Measurements from ENCODE around the gene ZGLP1. TPM values are rescaled to one million over a fixed set of nuclear protein-coding genes. Genes with fewer than 3 reads are reported as not detected.
A peak's percentile ranks its signal among the peaks of the same experiment; 100 is the strongest.

Gene ZGLP1
- total and polyA plus RNA-seq, 2 donors (not counting 1 experiment from before 2014, with no cell fraction given) = 6.4 to 8.0 TPM

GRCh38 chr19:10316229-10317044 lies 6.8 kb upstream of the ZGLP1 start:
- no peak for ATAC-seq (ENCODE audit: low read depth)
- Mint-ChIP-seq H3K4me3 (peak overlapping the region; percentile 96), H3K4me1 (peaks cover 14% of the 10 kb centered on the region), H3K27ac (peak overlapping the region; percentile 81), H3K27me3 (no peaks in the 10 kb centered on the region), H3K9me3 (ENCODE audit: insufficient read depth) (no peaks in the 10 kb centered on the region)
- H4K20me1 ChIP-seq (ENCODE audit: control insufficient read depth, insufficient read depth, low read length, poor library complexity, severe bottlenecking) = peaks cover 6% of the 10 kb centered on the region
- no peaks in the 10 kb centered on the region for H3K79me2 ChIP-seq (ENCODE audit: control insufficient read depth, insufficient read depth, low read length)
- H2AFZ ChIP-seq (ENCODE audit: insufficient read depth, low read depth, low read length, poor library complexity, severe bottlenecking) = peak overlapping the region; percentile 89
- H3K27me3 ChIP-seq (replicated peaks in 1 of 4; ENCODE audit: control extremely low read depth in 1 of 4, control insufficient read depth in 3 of 4, insufficient read depth in 4 of 4, low read length in 3 of 4) = no peaks in the 10 kb centered on the region
- H3K9me3 ChIP-seq (ENCODE audit: control extremely low read depth in 1 of 3, control insufficient read depth in 2 of 3, insufficient read depth in 1 of 3, low read length in 2 of 3) = no peaks in the 10 kb centered on the region
- H3K4me1 ChIP-seq (ENCODE audit: control insufficient read depth in 2 of 2, insufficient read depth in 2 of 2, low read length in 2 of 2) = peaks cover 6 to 14% of the 10 kb centered on the region in 2 donors
- peak overlapping the region; percentile 76 for H3K9ac ChIP-seq (ENCODE audit: low read length)
- peak overlapping the region in 4 of 5 experiments; percentile 79 to 91 (median 82) for H3K4me3 ChIP-seq (ENCODE audit: control extremely low read depth in 1 of 5, extremely low read depth in 1 of 5, insufficient read depth in 1 of 5, low read depth in 2 of 5, low read length in 4 of 5)
- WGBS (ENCODE audit: insufficient coverage) = 88% methylated on average over 16 of the region's 19 CpGs
- H3K36me3 ChIP-seq (replicated peaks in 1 of 2; ENCODE audit: control extremely low read depth in 1 of 2, control insufficient read depth in 1 of 2, extremely low read depth in 1 of 2, insufficient read depth in 2 of 2, low read length in 1 of 2) = peaks cover 0 to 25% of the 10 kb centered on the region in 2 experiments
- intact Hi-C loops (cut with micrococcal nuclease) = loop anchor here (1.0 kb wide), 2 partner anchors 17 to 46 kb away; partner anchors contain the start of gene RAVER1
- peak; percentile 28 for DNase-seq
- TF ChIP-seq EZH2 (IDR thresholded peaks at IDR 0.05; ENCODE audit: borderline replicate concordance, insufficient read depth, low read depth, low read length, poor library complexity, severe bottlenecking) (no peak), CTCF (IDR thresholded peaks at IDR 0.05) (no peak)
- ChIA-PET CTCF (no interaction called here), POLR2A (interaction anchor here (0.6 to 0.9 kb wide), 3 partner anchors 25 to 58 kb away, joined by 3 to 8 read pairs (median 4); no protein-coding TSS in a partner anchor)
- H3K27ac ChIP-seq (ENCODE audit: low read length in 2 of 2) = peak overlapping the region in 1 of 2 donors; percentile 55
- peak overlapping the region; percentile 81 for H3K4me2 ChIP-seq (replicated peaks; ENCODE audit: low read depth, low read length, poor library complexity, severe bottlenecking)

Data from B cell (primary cell).